RWPE1 (cell line): ENCODE results near the gene NLRP10.

Experiments
- CTCF ChIA-PET: fragments of 350-600 bp; sonication (Branson Sonifier 250); formaldehyde crosslinking; extraction: SDS; loops from one replicate; lab custom pipeline; 2021; lab: Yijun Ruan, JAX
- POLR2A ChIA-PET: fragments of 400-600 bp; formaldehyde crosslinking; extraction: SDS; loops from one replicate; lab custom pipeline; 2020; ENCODE audit warnings: antibody characterized with exemption; ENCODE audit not compliant: low non-redundant PET; lab: Yijun Ruan, JAX
- DNase-seq: peaks from one replicate; pipeline ENCODE4 v3.0.0; 2012; ENCODE audit warnings: low spot score
- H3K27ac ChIP-seq: fragments of 450-650 bp; 2 replicates; pipeline ENCODE4 v1.5.1; 2017
- TF ChIP-seq, protein P1 (sequence below): fragments of 450-650 bp; conservative IDR thresholded peaks from 2 replicates; pipeline ENCODE4 v1.5.1; 2017; ENCODE audit warnings: low read depth, mild to moderate bottlenecking

The NLRP10 gene

DNA sequence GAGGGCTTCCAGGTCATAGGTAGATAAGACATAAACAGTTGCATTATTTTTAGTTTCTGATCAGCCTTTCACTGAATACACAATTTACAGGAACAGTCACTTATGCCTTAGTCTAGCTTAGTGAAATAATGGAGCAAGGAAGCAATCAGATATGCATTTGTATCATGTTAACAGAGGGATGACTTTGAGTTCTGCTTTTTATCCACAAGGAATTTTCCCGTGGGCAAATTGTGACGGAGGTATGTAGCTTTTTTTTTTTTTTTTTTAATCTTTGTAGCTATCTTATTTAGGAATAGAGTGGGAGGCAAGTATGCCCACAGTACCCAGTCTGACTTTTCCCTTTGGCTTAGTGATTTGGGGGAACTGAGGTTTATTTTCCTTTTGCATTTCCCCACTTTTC is 3.4 kb upstream of the NLRP10 start:
- DNase-seq: no peak
- no peak overlapping the region for H3K27ac ChIP-seq
- TF ChIP-seq, protein P1, sequence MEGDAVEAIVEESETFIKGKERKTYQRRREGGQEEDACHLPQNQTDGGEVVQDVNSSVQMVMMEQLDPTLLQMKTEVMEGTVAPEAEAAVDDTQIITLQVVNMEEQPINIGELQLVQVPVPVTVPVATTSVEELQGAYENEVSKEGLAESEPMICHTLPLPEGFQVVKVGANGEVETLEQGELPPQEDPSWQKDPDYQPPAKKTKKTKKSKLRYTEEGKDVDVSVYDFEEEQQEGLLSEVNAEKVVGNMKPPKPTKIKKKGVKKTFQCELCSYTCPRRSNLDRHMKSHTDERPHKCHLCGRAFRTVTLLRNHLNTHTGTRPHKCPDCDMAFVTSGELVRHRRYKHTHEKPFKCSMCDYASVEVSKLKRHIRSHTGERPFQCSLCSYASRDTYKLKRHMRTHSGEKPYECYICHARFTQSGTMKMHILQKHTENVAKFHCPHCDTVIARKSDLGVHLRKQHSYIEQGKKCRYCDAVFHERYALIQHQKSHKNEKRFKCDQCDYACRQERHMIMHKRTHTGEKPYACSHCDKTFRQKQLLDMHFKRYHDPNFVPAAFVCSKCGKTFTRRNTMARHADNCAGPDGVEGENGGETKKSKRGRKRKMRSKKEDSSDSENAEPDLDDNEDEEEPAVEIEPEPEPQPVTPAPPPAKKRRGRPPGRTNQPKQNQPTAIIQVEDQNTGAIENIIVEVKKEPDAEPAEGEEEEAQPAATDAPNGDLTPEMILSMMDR: no peak
- CTCF ChIA-PET: interaction anchor here (0.8 kb wide), 2 partner anchors 9 to 18 kb away, joined by 3 to 5 read pairs; no protein-coding TSS in a partner anchor
- POLR2A ChIA-PET: no interaction called here

- CTCF ChIA-PET: interaction anchor here (0.6 kb wide), 1 partner anchor 215 kb away, joined by 3 read pairs; no protein-coding TSS in a partner anchor
- no peak for DNase-seq
- no peak overlapping the region for H3K27ac ChIP-seq
- TF ChIP-seq, protein P1: no peak
- POLR2A ChIA-PET: no interaction called here
These were observed 2.6 kb upstream of the NLRP10 start for GRCh38 chr11:7967826-7968225.

GRCh38 chr11:7967097-7967496 is 1.9 kb upstream of the NLRP10 start:
- TF ChIP-seq, protein P1: no peak
- POLR2A ChIA-PET: no interaction called here
- CTCF ChIA-PET: no interaction called here
- H3K27ac ChIP-seq: no peak overlapping the region
- no peak for DNase-seq

DNA sequence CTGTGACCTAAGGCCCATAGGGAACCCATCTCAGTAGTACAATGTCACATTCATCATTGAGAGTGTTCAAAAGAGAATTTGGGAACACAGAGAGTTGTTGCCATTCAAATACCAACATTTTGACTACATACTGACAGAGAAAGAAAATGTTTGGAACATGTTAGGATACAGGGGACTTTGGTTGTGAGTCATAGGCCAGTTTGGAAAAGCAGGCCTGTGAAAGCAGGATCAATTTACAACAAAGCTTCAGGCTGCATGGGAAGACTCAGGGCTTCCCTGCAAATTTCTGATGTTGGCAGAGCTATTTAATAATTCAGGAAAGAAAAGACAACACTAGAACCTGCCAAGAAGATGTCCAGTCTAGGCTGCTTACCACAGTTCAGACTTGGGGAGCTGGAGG is 374 bp downstream of the NLRP10 start:
- POLR2A ChIA-PET: no interaction called here

GRCh38 chr11:7964261-7964660 is 986 bp downstream of the NLRP10 start:
- ChIA-PET CTCF (no interaction called here), POLR2A (no interaction called here)
- no peak for DNase-seq
- TF ChIP-seq, protein P1: no peak
- H3K27ac ChIP-seq: no peak overlapping the region

More for the DNA sequence above, 374 bp downstream of the NLRP10 start:
- no peak for DNase-seq
- CTCF ChIA-PET: no interaction called here
- TF ChIP-seq, protein P1: no peak
- H3K27ac ChIP-seq: no peak overlapping the region

DNA sequence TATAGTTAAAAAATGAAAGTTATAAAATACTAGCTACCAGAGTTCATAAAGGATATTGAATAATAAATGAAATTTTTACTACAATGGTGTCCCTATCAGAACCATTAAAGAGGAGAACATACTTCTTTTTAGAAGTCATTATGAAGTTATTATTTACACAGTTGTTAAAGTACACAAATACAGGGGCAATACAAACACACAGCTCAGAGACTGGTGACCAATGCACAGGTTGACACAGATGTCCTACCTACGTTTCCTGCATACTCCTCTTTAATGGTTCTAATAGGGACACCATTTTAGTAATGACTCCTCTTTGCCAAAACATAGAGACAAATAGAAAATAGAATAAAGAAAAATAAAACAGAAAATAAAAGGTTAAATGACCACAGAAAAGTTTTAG is 10.1 kb downstream of the NLRP10 start:
- ChIA-PET POLR2A (no interaction called here), CTCF (no interaction called here)
- DNase-seq: no peak
- H3K27ac ChIP-seq: no peak overlapping the region
- TF ChIP-seq, protein P1: no peak
